ENCODE results near the gene HOMEZ. TPM values are rescaled to one million over a fixed set of nuclear protein-coding genes. Genes with fewer than 3 reads are reported as not detected.
"Not testable (repeated sequence)": the region's sequence is repeated elsewhere in the genome, so short reads cannot be mapped to it uniquely, and the experiment has no call there.

HOMEZ gene
- total RNA-seq, 4 donors from 2014 or later = 1.9 to 12.9 (median 8.6) TPM

DNA sequence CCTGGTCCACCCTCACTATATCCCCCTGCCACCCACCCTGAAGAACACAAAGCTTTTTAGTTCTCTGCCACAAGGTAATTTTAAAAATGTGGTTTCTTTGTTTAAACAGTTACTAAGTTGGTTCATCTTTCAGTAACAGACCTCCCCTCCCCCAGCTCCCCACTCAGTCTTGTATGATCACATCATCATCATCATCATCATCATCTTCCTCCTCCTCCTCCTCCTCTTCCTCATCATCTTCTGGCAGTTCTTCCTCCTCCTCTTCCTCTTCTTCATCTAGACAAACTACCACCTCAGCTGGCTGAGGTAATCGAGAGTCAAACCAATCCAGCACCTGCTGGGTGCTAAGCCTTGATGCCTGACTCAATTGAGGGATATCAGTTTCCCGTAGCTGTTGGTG lies 10.5 kb downstream of the HOMEZ start:
- no peak for TF ChIP-seq EP300 (IDR thresholded peaks at IDR 0.05; ENCODE audit: low read depth)
- no peak for TF ChIP-seq POLR2A (IDR thresholded peaks at IDR 0.05)
- TF ChIP-seq POLR2AphosphoS5 (IDR thresholded peaks at IDR 0.05) = no peak
- no peak for TF ChIP-seq CTCF (IDR thresholded peaks at IDR 0.05)
- Histone ChIP-seq H3K9me3 (no peaks in the 10 kb centered on the region), H3K36me3 (no peaks in the 10 kb centered on the region), H3K4me3 (no peak overlapping the region), H3K4me1 (no peaks in the 10 kb centered on the region), H3K27ac (no peak overlapping the region), H3K27me3 (no peaks in the 10 kb centered on the region)
- in situ Hi-C loops (cut with MboI; ENCODE audit: low pct_ligation_motif_present in 1 of 4, low pct_unique_long_range_greater_than_20kb in 1 of 4, low sequenced_read_pairs in 3 of 4) (loop anchor here in 3 of 4 donors (25.0 kb wide), 1 partner anchor 163 kb away; the partner anchor contains the start of genes CEBPE (in 3 of the 3) and CIROP (in 3 of the 3)), intact Hi-C loops (cut with DNase I; ENCODE audit: low total_unique reads) (no loop called here)
- 80 to 94% methylated on average over 1 to 2 of the region's 2 CpGs for WGBS, 2 donors (ENCODE audit: low coverage in 1 of 2)
- DNase-seq = no peak

- Histone ChIP-seq H3K4me1 (no peaks in the 10 kb centered on the region), H3K36me3 (no peaks in the 10 kb centered on the region), H3K27ac (no peak overlapping the region), H3K4me3 (no peak overlapping the region), H3K9me3 (no peaks in the 10 kb centered on the region), H3K27me3 (no peaks in the 10 kb centered on the region)
- TF ChIP-seq POLR2A (IDR thresholded peaks at IDR 0.05) (no peak), EP300 (IDR thresholded peaks at IDR 0.05; ENCODE audit: low read depth) (no peak), POLR2AphosphoS5 (IDR thresholded peaks at IDR 0.05) (no peak), CTCF (IDR thresholded peaks at IDR 0.05) (no peak)
- DNase-seq = no peak
- in situ Hi-C loops (cut with MboI; ENCODE audit: low pct_ligation_motif_present in 1 of 4, low pct_unique_long_range_greater_than_20kb in 1 of 4, low sequenced_read_pairs in 3 of 4) = loop anchor here in 1 of 4 donors (25.0 kb wide), 1 partner anchor 118 kb away; the partner anchor contains the start of gene CMTM5
- 84 to 85% methylated on average over 7 of the region's 7 CpGs for WGBS, 2 donors (ENCODE audit: low coverage in 1 of 2)
- intact Hi-C loops (cut with DNase I; ENCODE audit: low total_unique reads) = no loop called here
Observed at GRCh38 chr14:23269193-23269592, 16.7 kb downstream of the HOMEZ start.

GRCh38 chr14:23260849-23261248 lies 25.1 kb downstream of the HOMEZ start:
- H3K9me3 ChIP-seq; intact Hi-C loops (cut with DNase I; ENCODE audit: low total_unique reads); H3K4me1 ChIP-seq; H3K4me3 ChIP-seq; H3K36me3 ChIP-seq: not testable (repeated sequence)
- peak overlapping the region in 1 of 4 donors; percentile 26 for H3K27ac ChIP-seq
- H3K27me3 ChIP-seq = peaks cover 17% of the 10 kb centered on the region
- in situ Hi-C loops (cut with MboI; ENCODE audit: low pct_ligation_motif_present in 1 of 4, low pct_unique_long_range_greater_than_20kb in 1 of 4, low sequenced_read_pairs in 3 of 4) = loop anchor here in 1 of 4 donors (25.0 kb wide), 1 partner anchor 126 kb away; the partner anchor contains the start of gene CMTM5
- WGBS, 2 donors (ENCODE audit: low coverage in 1 of 2) = 38 to 54% methylated on average over 8 of the region's 8 CpGs
- DNase-seq = peak; percentile 14

GRCh38 chr14:23259426-23259825 lies 26.5 kb downstream of the HOMEZ start:
- Histone ChIP-seq H3K9me3 (no peaks in the 10 kb centered on the region), H3K36me3 (no peaks in the 10 kb centered on the region), H3K27ac (no peak overlapping the region), H3K4me3 (no peak overlapping the region), H3K27me3 (peaks cover 17% of the 10 kb centered on the region), H3K4me1 (no peaks in the 10 kb centered on the region)
- intact Hi-C loops (cut with DNase I; ENCODE audit: low total_unique reads) (no loop called here), in situ Hi-C loops (cut with MboI; ENCODE audit: low pct_ligation_motif_present in 1 of 4, low pct_unique_long_range_greater_than_20kb in 1 of 4, low sequenced_read_pairs in 3 of 4) (loop anchor here in 1 of 4 donors (25.0 kb wide), 1 partner anchor 128 kb away; the partner anchor contains the start of gene CMTM5)
- TF ChIP-seq POLR2A (IDR thresholded peaks at IDR 0.05) = no peak
- no peak for TF ChIP-seq CTCF (IDR thresholded peaks at IDR 0.05)
- TF ChIP-seq POLR2AphosphoS5 (IDR thresholded peaks at IDR 0.05) = no peak
- TF ChIP-seq EP300 (IDR thresholded peaks at IDR 0.05; ENCODE audit: low read depth) = no peak
- no peak for DNase-seq

DNA sequence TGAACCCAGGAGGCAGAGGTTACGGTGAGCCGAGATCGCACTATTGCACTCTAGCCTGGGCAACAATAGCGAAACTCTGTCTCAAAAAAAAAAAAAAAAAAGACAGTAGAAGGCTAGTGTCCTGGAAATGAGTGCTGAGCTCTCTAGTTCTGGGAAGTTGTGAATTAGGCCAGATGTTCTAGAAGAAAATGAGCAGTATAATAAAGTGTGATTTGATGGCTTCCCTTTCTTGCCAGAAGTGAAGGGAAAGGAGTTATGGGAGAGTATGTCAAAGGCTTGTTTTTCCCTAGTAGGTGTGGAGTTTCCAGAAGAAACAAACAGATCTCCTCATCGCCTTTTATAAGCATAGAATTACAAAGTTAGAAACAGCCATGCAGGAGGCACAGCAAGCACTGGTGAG lies 27.7 kb downstream of the HOMEZ start:
- no peaks in the 10 kb centered on the region for H3K9me3 ChIP-seq
- in situ Hi-C loops (cut with MboI; ENCODE audit: low pct_ligation_motif_present in 1 of 4, low pct_unique_long_range_greater_than_20kb in 1 of 4, low sequenced_read_pairs in 3 of 4) = loop anchor here in 1 of 4 donors (25.0 kb wide), 1 partner anchor 129 kb away; the partner anchor contains the start of gene CMTM5
- peaks cover 8% of the 10 kb centered on the region for H3K27me3 ChIP-seq
- no peaks in the 10 kb centered on the region for H3K4me1 ChIP-seq
- no peak overlapping the region for H3K27ac ChIP-seq
- intact Hi-C loops (cut with DNase I; ENCODE audit: low total_unique reads) = no loop called here
- TF ChIP-seq POLR2A (IDR thresholded peaks at IDR 0.05) (no peak), EP300 (IDR thresholded peaks at IDR 0.05; ENCODE audit: low read depth) (no peak), CTCF (IDR thresholded peaks at IDR 0.05) (no peak), POLR2AphosphoS5 (IDR thresholded peaks at IDR 0.05) (no peak)
- H3K4me3 ChIP-seq = no peak overlapping the region
- DNase-seq = no peak
- no peaks in the 10 kb centered on the region for H3K36me3 ChIP-seq
- WGBS, 2 donors (ENCODE audit: low coverage in 1 of 2) = 83 to 88% methylated on average over 5 of the region's 5 CpGs
